Stimulated activated CD4-positive, alpha-beta T cell treated with anti-CD3 and anti-CD28 coated beads, Interleukin-12 subunit alpha, Interleukin-12 subunit beta, amount 100 ng/mL, for 24 hours (primary cell): ENCODE data around the gene CCDC106.

Experiments
- DNase-seq, 2 experiments: peaks; one replicate each; pipeline ENCODE4 v3.0.0-alpha.2; 2020; ENCODE audit warnings: low read depth in 2 of 2

The CCDC106 gene

DNA sequence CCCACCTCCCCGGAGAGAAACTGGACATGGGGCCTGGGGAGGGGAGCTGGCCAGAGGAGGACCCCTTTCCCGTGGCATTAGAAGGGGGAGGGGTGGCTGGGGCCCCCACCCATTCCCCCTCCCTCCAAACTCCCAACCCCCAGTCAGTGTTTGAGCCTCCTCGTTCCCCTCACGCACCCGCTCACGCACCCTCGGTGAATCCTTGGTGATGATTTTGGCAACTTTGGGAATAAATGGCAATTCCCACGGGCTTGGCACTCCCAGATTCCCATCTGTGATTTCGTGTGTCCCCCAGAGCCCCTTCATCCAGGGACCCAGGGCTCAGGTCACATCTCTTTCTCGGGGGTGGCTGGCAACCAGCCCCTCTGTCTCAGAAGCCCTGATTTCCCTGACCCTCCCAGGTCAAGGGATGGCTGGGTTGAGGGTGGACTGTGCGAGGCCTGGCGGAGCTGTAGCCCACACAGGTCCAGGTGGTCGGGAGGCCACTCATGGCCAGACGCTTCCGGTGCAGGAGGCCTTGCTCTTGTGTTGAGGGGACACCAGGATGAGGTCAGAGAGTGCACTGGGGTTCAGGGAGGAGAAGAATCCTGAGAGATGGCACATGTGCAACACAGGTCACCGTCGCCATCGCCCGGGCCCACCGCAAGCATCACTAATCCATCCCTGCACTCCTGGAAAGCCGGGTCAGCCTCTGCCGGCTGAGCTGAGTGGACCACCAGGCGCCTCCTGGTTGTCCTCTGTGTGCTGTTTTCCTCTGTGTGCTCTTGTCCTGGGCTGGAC, 47.7 kb downstream of the CCDC106 start:
- DNase-seq: no peak

DNA sequence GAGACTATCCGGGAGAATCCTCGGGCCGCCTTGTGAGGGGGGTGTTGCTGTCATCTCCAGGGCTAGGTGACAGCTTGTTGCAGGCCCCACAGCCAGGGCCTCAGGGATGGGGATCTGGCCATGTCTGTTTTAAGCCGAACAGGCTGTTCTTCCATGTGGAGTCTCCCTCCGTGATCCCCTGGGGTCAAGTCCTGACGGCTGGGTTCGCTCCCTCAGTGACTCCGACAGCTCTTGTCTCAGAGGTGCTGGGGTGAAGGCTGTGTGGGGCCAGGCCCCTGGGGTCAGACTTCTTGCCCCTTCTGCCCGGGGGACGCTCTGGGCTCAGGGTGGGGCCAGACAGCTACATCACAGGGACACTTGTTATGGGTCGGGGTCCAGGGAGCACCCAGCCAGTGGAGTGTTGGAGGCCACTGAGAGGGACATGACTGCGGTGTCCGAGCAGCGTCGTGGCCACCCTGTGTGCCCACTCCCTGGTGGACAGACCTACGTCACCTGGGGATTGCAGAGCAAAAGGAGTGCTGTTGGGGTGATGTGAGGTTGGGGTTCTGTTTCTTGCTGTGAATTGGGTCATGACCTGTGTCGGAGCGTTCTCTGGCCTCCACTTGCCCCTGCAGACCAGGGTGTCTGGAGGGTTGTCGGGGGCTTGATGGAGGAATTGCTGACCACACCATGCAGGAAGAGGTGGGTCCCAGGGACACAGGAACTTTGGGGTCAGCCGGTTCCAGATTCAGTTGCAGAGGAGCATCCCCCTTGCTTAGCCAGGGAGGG, 48.5 kb downstream of the CCDC106 start:
- DNase-seq: no peak

DNA sequence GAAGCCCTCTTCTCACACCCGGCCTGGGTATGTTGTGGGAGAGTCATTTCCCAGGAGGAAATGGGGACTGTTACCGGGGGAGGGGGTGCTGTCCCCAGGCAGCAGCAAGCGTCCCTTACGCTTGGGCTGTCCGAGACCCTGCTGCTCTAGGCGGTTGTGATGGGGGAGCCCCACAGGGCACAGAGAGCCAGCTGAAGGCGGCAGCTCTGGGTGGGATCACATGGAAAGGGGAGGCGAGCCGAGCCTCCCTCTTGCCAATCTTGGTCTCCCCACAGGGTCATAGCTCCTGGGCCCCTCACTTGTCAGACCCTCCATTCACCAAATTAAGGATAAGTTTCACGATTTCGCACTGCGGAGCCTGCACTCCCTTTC, 49.0 kb downstream of the CCDC106 start:
- DNase-seq: no peak

DNA sequence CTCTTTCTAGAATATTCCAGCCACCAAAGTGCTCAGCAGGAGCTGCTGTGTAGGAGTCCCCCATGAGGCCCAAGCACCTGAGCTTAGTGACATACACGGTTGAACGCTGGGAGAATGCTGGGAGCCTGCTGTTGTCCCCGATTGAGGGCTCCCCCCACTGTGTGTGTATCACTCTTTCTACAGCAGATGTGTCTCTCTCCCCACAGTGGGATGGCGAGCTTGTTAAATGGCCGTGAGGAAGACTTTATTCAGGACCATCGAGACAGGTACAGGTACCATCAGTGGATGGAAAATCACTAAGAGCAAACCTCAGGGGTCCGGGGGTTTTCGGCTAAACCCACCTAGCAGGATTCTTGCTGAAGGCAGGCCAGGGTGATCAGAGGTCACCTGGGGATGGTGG, 49.7 kb downstream of the CCDC106 start:
- DNase-seq: no peak

DNA sequence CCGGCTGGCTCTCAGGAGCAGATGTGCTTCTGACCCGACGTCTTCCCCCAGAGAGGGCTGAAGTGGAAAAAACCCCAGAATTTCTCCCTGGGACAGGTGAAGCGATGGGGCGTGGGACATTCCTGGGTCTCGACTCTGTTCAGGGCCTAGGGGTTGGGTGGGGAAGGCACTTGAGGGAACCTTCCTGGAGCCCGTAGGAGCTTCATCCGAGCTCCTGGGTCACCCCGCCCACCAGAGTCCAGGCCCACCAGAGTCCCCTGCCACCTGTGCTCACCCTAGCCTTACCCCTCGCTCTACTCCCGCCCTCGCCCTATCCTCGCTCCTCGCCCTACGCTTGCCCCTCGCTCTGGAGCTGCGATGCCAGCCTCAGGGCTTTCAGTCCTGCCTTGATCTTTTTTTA, 50.2 kb downstream of the CCDC106 start:
- no peak for DNase-seq

DNA sequence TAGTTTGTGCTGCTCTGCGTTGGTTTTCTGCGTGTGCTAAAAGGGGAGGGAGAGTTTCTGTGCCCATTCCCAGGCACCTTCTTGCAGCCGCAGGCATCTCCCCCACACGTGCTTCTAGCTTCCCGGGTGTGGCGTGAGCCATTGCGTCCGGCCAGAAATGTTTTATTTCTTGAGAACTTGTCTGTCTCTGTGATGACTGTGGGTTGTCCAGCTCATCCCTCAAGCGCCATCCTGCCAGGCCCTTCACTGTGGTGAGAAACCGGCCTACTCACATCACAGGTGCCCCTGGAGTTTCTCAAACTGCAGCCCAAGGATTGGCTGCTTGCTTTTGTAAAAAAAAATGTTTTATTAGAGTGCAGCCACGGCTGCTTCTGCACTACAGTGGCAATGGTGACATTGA, 51.2 kb downstream of the CCDC106 start:
- no peak for DNase-seq

DNA sequence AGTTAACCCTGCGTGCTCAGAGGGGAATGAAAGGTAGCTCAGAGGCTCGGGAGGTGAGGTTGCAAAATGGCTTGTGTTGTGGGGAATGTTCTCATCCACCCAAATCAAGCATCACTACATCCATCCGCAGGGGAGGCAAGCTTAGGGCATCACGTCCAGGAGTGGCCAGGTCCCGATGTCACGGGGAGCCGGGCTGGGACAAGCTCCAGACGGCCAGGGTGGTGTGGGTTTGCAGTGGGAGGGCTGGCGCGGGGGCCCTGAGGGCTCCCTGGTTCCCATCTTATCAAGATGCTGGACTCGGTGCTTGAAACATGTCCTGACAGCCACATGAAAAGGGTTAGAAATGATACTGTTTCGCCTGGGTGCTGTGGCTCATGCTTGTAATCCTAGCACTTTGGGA, 52.8 kb downstream of the CCDC106 start:
- no peak for DNase-seq

DNA sequence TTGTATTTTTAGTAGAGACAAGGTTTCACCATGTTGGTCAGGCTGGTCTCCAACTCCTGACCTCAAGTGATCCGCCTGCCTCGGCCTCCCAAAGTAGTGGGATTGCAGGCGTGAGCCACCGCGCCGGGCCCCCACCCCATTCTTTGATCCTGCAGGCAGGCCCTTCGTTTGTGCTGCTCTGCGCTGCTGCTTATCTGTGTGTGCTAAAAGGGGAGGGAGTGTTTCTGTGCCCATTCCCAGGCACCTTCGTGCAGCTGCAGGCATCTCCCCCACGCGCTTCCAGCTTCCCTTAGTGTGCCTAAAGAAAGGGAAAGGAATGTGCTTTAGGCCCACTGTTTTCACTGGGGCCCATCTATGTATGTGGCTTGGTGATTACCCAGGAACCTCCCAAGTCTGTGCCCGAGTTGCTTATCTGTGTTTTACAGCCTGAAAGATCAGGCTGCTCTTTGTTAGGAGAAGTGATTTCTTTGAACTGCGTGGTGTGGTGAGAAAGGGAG, 54.2 kb downstream of the CCDC106 start:
- DNase-seq: no peak
